NB4 (cell line): ENCODE data around the gene RPL18A.

ENCODE experiments used
- CTCF ChIP-seq: IDR thresholded peaks from one replicate; pipeline ENCODE4 v1.5.1; 2012; ENCODE audit warnings: low read depth, low read length
- MAX ChIP-seq: IDR thresholded peaks from 2 replicates; pipeline ENCODE4 v1.6.1; 2011; ENCODE audit warnings: low read depth, low read length
- POLR2A ChIP-seq: IDR thresholded peaks from 2 replicates; pipeline ENCODE4 v1.6.1; 2011; ENCODE audit warnings: mild to moderate bottlenecking; ENCODE audit not compliant: insufficient read length; ENCODE audit errors: extremely low read depth

- TF ChIP-seq CTCF (no peak), MAX (no peak), POLR2A (no peak)
Measured at GRCh38 chr19:17826508-17827056, 33.1 kb upstream of the RPL18A start.
